ENCODE data around the gene DNAJB2.

The DNAJB2 gene

GRCh38 chr2:219332542-219332941 is 53.4 kb downstream of the DNAJB2 start, which contains the start of gene RESP18:
Gene RESP18, minus strand, starts transcription at chr2:219332744.
- H3K4me3 ChIP-seq (ENCODE audit: control insufficient read depth, low read depth, low read length): no peak within 1 kb of the TSS
- DNase-seq (ENCODE audit: low read depth): no peak
- no peak for TF ChIP-seq CTCF (IDR thresholded peaks at IDR 0.05; ENCODE audit: control insufficient read depth, insufficient read depth, low read depth, low read length, missing control alignments)

- DNase-seq (ENCODE audit: low read depth): no peak
- no peak for TF ChIP-seq CTCF (IDR thresholded peaks at IDR 0.05; ENCODE audit: control insufficient read depth, insufficient read depth, low read depth, low read length, missing control alignments)
- no peak overlapping the region for H3K4me3 ChIP-seq (ENCODE audit: control insufficient read depth, low read depth, low read length)
These were observed 54.9 kb downstream of the DNAJB2 start for GRCh38 chr2:219334076-219334475.

GRCh38 chr2:219335373-219335786 is 56.2 kb downstream of the DNAJB2 start:
- no peak for TF ChIP-seq CTCF (IDR thresholded peaks at IDR 0.05; ENCODE audit: control insufficient read depth, insufficient read depth, low read depth, low read length, missing control alignments)
- H3K4me3 ChIP-seq (ENCODE audit: control insufficient read depth, low read depth, low read length): no peak overlapping the region
- no peak for DNase-seq (ENCODE audit: low read depth)
